Measurements from ENCODE around the gene KRTAP10-5.
"Not testable (repeated sequence)": the region's sequence is repeated elsewhere in the genome, so short reads cannot be mapped to it uniquely, and the experiment has no call there.

Gene KRTAP10-5

DNA sequence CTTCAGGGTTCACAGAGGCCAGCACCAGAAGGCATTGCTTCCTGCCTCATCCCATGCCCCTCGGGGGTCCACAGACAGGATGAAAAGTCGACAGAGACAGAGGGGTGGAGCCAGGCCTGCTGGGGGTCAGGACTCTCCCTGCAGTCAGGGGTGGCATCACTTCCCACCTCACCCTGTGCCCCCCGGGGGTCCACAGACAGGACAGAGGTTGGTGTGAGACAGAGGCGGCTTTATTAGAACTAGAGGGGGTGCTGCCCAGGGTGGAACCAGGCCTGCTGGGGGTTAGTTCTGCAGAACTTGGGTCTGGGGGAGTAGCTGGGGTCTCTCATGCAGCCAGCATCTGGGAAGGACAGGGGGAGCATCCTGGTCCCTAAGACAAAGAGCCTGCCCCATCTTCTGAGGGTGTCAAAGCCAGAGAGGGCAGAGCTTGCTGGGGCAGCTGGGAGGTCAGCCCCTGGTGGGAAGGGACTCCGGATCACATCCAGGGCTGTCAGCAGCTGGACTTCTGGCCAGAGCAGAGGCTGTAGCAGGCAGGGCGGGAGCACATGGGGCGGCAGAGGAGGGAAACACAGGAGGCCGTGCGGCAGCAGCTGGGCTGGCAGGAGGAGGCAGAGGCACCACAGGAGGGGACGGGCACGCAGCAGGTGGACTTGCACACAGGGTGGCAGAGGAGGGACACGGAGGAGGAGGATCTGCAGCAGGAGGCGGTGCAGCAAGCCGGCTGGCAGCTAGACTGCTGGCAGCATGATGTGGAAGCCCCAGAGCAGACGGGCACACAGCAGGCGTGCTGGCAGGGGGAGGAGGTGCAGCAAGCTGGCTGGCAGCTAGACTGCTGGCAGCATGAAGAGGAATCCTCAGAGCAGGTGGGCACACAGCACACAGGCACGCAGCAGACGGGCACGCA is 10.7 kb upstream of the KRTAP10-5 start:
- DNase-seq (ENCODE audit: low read depth in 2 of 2): not testable (repeated sequence)

DNA sequence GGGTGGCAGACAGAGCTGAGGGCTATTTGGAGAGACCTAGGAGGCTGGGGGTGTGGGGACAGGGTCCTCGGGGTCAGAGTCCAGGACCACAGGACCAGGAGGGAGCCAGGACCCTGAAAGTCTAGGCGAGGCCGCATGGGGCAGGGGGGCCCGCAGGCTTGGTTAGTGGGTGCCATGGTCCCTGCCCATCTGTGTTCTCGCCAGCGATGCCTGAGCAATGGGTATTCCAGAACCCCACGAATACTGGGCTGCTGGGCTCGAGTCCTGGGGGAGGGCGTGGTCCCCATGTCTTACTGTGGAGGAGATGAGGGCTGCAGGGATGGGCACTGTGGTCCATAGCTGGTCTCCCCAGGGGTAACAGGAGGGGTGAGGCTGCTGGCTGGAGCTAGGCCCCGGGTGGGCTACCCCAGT is 9.9 kb upstream of the KRTAP10-5 start:
- no peak for DNase-seq (ENCODE audit: low read depth in 2 of 2)

DNA sequence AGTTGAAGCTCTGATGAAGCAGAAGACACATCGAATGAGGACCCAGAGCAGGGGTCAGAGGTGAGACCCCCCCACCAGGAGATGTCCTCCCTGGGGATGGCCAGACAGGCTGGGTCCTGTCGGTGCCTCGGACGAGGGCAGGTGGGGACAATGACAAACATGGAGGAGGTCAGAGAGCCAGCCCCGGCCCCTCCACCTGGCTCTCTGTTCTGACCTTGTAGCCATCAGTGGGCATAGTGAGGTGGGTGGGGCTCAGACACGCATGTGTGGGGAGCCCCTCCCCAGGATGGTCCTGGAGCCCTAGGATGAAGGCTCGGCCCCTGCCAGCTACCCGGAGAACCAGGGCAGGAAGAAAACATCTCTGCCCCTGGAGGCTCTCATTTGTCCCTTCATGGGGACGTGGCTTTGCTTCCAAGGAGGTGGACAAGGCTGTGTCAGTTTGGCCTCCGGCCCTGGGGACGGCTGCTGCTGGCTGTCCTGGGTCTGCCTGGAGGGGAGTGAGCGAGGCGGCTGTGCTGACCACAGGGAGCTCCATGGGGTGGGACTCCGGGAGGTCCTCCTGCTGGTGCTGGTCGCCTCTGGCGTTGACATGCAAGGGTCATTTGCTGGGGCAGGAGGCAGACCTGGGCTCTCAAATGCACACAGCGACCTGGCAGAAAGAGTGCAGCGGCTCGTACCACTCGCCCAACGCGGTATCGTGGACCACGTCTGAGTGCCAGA is 9.3 kb upstream of the KRTAP10-5 start:
- no peak for DNase-seq (ENCODE audit: low read depth in 2 of 2)

DNA sequence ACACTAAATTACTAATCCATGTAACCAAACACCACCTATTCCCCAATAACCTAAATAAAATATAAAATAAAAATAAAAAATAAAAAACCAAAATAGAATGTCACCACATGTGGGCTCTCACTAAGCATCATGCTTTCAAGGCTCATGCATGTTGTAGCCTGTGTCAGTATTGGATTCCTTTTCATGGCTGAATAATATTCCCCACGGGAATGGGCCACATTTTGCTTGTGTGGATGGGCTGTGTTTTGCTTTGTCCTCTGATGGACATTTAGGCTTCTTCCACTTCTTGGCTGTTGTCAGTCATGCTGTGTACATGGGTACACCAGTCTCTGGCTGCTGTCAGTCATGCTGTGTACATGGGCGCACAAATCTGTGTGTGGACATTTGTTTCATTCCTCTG is 8.7 kb upstream of the KRTAP10-5 start:
- no peak for DNase-seq (ENCODE audit: low read depth in 2 of 2)

DNA sequence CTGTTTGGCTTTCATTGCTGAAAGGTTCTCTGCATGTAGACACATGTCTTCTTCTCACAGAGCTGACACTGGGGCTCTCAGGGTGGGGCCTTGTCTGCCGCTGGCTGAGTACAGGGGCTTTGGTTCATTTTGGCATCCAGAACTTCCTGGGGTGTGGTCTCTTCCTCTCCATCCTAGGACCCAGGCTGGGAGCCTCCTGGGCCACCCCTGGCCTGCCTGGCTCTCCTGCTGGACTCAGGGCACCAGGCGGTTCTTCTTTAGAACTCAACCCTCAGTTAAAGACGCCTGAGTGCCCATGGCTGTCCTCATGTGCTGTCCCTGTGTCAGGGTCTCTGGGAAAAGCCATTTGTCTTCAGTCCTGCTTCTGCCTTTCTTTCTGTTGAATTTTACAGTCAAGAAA is 5.5 kb upstream of the KRTAP10-5 start:
- DNase-seq (ENCODE audit: low read depth in 2 of 2): no peak

DNA sequence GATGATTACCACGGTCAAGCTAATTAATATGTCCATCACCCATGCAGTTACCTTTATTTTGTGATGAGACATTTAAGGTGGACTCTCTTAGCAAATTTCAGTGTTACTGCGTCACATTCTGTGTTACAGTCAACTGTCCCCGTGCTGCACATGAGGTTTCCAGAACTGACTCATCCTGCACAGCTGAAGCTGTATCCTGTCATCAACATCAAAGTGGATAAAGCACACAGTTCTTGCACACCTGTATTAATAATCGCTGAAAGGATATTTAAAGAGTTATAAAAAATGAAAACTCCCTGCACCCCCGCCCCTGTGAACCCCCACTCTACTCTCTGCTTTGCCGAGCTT is 3.4 kb upstream of the KRTAP10-5 start:
- DNase-seq (ENCODE audit: low read depth in 2 of 2): no peak

DNA sequence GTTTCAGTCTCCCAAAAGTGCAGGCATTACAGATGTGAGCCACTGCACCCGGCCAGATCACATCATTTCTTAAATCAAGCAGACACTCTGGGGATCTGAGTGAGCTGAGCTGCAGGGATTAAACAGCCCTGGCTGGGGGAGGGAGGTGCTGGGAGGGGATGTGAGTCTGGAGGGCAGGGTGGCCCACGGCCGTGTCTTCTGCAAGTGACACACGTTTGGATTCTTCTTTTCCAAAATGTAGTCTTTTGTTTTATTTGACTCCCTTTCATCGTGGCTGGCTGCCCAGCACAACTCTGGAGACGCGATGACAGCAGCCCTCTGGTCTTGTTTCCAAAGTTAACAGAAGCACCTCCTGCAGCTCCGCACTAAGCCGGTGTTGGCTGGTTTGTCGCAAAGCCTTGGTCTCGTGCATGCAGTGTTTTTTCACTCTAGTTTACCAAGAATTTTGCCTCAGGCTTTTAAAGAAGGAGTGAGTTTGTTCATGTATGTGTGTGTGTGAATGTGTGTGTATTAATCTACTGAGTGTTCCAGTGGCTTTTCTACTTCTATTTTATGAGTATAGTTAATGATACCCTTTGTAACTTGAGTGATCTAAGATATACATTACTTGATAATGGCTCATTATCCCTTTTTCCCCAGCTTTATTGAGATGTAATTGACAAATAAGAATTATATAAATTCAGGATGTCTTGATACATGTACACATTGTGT is 2.8 kb upstream of the KRTAP10-5 start:
- no peak for DNase-seq (ENCODE audit: low read depth in 2 of 2)

DNA sequence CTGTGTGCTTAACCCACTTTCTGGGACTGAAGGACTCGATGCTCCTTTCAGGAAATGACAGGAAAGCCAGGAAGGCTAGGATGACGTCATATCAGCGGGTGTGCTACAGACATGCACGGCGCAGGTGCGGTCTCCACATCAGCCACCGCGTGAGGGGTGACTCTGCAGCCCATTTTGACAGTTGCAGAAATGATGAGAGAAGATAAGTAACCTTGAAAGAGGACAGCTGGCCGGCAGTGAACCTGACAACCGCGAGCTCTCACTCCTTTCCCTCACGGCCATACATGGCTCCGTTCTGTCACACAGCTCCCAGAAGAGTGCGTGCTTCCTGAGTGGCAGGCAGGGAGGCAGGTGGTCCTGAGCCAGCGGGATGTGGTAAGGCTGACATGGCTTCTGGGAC is 1.7 kb upstream of the KRTAP10-5 start:
- no peak for DNase-seq (ENCODE audit: low read depth in 2 of 2)

DNA sequence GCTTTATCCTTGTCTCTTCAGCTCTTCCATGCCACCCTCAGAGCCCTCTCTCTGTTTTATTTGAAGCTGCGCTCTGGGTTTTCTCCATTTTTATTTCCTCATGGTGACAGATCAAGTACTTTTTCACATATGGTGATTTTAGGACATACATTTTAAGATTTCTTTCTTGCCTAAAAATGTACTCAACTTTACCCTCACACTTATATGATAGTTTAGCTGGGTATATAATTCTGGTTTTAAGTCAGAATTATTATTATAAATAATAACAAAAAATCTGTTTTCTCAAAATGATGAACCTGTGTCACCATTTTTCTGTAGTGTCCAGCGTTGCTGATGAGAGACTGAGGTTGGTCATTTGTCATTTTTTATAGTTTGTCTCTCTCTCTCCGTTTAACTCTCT is 754 bp upstream of the KRTAP10-5 start:
- DNase-seq (ENCODE audit: low read depth in 2 of 2): no peak

DNA sequence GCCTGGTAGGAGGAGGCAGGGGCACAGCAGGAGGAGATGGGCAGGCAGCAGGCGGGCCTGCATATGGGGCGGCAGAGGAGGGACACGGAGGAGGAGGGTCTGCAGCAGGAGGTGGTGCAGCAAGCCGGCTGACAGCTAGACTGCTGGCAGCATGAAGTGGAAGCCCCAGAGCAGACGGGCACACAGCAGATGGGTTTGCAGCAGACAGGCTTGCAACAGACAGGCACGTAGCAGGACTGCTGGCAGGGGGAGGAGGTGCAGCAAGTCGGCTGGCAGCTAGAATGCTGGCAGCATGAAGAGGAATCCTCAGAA is 615 bp downstream of the KRTAP10-5 start:
- no peak for DNase-seq (ENCODE audit: low read depth in 2 of 2)

DNA sequence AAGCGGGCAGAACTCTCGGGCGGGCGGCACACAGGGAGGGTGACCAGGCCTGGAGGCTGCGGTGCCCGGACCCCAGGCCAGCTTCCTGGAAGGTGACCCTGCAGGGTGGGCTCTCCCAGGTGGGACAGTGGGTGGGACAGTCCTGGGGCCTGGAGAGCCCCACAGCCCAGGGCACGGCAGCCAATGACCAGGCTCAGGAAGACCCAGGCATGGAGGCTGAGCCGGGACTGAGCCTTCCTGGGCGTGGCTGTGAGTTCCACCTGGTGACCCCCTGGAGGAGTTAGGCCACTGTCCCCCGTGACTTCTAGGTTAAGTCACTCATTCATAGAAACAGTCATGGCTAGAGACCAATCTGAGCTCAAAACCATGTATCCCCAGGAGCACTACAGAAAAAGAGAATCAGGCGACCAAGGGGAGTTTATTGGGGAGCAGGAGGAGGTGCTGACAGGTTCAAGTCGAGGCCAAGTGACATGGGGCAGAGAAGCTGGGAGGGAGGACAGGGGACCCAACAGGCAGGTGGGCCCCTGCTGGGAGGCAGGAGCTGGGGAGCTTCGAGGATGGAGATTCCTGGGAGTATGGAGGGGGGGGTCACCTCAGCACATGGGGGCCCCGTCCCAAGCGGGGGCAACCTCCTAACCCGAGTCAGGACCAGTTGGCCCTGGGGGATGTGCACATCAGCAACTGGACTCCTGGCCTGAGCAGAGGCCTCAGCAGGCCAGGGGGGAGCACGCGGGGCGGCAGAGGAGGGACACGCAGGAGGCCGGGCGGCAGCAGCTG is 1.2 kb downstream of the KRTAP10-5 start:
- DNase-seq (ENCODE audit: low read depth in 2 of 2): no peak

DNA sequence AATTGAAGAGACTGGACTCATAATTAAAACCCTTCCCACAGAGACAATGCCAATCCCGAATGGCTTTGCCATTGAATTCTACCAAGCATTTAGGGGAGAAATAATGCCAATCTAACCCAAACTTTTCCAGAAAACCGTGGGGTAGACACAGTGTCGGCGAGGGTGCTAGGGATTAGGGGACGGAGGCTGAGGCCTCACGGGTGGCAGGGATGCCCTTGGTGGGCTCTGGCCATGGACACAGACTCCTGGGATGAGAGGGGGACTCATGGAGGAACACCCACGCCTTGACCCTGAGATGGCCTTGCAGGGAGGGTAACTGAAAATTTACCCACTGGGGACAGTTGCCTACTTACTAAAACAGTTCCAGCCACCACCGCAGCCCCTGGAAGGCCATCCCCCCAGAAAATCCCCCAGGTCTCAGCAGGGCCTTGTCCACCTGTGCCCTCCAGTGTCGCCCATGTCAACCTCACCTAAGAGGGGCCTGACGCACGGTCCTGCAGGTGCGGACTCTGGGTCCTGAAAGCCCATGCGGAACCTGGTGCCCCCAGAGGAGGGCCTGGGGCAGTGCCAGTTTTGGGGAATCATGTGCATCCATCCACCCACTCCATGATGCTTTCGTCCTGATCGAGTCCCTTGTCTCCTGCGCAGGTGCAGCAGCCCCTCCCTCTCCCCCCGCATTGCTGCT is 1.9 kb downstream of the KRTAP10-5 start:
- no peak for DNase-seq (ENCODE audit: low read depth in 2 of 2)

DNA sequence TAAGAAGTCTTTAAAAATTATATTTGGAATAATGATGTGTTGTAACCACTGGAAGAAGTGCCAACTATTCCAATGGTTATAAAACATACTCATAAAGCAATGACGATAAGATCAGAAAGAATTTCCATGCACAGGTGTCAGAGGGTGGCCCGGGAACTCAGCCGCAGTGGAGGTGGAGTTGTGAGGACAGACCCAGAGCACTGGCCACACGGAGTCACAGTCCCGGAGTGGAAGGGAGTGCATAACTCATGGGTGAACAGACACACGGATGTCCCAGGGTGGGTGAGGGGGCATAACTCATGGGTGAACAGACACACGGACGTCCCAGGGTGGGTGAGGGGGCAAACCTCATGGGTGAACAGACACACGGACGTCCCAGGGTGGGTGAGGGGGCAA is 4.4 kb downstream of the KRTAP10-5 start:
- DNase-seq (ENCODE audit: low read depth in 2 of 2): no peak

DNA sequence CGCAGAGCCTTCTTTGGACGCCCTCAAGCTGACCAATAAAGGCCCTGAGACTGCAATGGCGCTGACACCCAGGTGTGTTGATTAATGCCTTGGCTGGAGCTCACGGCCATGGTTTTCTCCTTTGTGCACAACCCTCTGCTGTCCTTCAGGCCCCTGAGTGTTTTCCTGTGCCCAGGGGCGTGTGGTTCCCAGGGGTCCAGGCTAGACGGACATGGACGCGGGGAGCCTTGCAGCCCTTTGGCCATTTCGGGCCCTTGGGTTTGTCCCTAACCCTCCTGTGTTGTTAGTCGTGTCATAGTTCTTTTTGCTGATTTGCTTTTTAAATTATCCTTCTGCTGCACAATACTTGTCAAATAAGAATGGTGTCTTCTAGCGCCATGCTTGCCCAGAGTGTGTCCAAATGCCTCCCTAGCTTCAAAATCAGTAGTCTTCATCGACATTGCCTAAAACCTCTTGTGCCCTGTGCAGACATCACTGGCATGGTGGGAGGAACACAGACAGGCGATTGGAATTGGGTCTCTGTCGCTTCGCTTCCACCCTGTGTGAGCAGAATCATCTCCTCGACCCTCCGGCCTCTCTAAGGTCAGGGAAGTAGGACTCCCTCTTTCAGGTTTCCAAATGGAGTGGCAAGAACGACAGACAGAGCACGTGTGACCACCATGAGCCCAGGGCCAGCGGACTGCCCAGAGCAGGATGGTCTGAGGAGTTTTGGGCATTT is 4.9 kb downstream of the KRTAP10-5 start:
- no peak for DNase-seq (ENCODE audit: low read depth in 2 of 2)

DNA sequence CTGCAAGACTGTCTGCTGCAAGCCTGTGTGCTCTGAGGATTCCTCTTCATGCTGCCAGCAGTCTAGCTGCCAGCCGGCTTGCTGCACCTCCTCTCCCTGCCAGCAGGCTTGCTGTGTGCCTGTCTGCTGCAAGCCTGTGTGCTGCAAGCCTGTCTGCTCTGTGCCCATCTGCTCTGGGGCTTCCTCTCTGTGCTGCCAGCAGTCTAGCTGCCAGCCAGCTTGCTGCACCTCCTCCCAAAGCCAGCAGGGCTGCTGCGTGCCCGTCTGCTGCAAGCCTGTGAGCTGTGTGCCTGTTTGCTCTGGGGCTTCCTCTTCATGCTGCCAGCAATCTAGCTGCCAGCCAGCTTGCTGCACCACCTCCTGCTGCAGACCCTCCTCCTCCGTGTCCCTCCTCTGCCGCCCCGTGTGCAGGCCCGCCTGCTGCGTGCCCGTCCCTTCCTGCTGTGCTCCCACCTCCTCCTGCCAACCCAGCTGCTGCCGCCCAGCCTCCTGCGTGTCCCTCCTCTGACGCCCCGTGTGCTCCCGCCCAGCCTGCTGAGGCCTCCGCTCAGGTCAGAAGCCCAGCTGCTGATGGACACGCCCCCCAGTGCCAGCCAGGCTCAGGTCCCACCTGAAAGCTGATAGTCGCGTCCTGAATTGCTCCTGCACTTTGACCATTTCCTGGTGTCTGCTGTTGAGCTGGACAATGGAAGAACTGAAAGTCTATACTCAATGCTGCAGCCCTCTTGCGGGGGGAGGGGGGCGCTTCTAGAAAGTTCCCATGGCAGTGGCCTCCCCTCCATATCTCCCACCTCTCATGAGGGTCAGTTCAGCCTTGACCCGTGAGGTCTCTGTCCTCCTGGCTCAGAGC is 5.7 kb downstream of the KRTAP10-5 start:
- no peak for DNase-seq (ENCODE audit: low read depth in 2 of 2)

DNA sequence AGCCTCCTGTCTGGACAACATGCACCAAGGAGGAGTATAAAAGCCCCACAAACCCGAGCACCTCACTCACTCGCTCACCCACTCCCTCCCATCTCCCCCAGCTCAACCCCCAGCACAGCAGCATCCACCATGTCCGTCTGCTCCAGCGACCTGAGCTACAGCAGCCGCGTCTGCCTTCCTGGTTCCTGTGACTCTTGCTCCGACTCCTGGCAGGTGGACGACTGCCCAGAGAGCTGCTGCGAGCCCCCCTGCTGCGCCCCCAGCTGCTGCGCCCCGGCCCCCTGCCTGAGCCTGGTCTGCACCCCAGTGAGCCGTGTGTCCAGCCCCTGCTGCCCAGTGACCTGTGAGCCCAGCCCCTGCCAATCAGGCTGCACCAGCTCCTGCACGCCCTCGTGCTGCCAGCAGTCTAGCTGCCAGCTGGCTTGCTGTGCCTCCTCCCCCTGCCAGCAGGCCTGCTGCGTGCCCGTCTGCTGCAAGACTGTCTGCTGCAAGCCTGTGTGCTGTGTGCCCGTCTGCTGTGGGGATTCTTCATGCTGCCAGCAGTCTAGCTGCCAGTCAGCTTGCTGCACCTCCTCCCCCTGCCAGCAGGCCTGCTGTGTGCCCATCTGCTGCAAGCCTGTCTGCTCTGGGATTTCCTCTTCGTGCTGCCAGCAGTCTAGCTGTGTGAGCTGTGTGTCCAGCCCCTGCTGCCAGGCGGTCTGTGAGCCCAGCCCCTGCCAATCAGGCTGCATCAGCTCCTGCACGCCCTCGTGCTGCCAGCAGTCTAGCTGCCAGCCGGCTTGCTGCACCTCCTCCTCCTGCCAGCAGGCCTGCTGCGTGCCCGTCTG is 6.6 kb downstream of the KRTAP10-5 start, which contains the start of gene KRTAP10-4:
TSS of gene KRTAP10-4 (plus strand) at position 100 of the 827 bp plus-strand sequence. CDS start at position 130, 30 bp downstream.
- DNase-seq (ENCODE audit: low read depth in 2 of 2): not testable (repeated sequence)

DNA sequence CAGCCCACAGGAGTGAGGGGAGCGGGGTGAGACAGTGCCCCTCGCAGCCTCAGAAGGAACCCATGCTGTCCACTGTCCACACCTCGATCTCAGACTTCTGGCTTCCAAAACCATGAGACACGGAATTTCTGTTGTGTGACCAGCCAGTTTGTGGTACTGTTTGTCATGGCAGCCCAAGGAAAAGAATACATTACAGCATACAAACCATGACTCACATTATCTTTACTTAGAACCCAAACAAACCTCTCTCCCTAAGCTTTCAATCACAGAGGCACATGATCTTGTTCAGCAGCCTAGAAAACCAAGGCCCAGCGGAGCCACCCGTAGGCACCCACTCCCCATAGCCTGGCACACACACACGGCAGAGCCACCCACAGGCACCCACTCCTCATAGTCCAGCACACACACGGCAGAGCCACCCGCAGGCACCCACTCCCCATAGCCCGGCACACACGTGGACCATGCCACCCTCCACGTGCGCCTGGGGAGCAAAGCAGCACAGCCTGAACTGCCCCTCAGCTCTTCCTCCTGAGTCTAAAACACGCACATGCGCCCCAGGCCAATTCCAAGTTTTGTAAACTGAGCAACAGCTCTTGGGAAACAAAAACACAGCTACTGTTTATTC is 7.3 kb downstream of the KRTAP10-5 start:
- DNase-seq (ENCODE audit: low read depth in 2 of 2): no peak

All from stimulated activated CD4-positive, alpha-beta T cell treated with anti-CD3 and anti-CD28 coated beads, Interleukin-1b, Interleukin-23, amount 100 ng/mL, for 1 hour (primary cell).